Naive thymus-derived CD4-positive, alpha-beta T cell (primary cell): ENCODE measurements around the gene KIF18B. TPM values are rescaled to one million over a fixed set of nuclear protein-coding genes. Genes with fewer than 3 reads are reported as not detected.

Experiments used
- ATAC-seq: fragments of 150-1000 bp; cut with Tn5 transposase; 2 replicates; pipeline ENCODE4 v1.10.0; 2021; ENCODE audit warnings: mild to moderate bottlenecking, moderate library complexity
- CTCF ChIA-PET: fragments of 350-600 bp; sonication (Branson Sonifier 250); formaldehyde crosslinking; loops from one replicate; lab custom pipeline; 2021; ENCODE audit warnings: antibody characterized with exemption; lab: Charles Lee
- POLR2A ChIA-PET: fragments of 350-600 bp; sonication (Branson Sonifier 250); formaldehyde crosslinking; loops from one replicate; lab custom pipeline; 2021; ENCODE audit warnings: antibody characterized with exemption, inconsistent platforms; lab: Charles Lee
- DNase-seq, 9 donors: peaks; one replicate each; pipeline versions ENCODE4 v3.0.0 to v3.0.0-alpha.2; 2020 to 2022; ENCODE audit warnings: mixed read lengths in 1 of 9
- H3K27ac ChIP-seq: one replicate; pipeline ENCODE4 v1.7.0; 2013; ENCODE audit warnings: mild to moderate bottlenecking, low read depth, low read length, moderate library complexity
- H3K27me3 ChIP-seq, 2 donors: one replicate each; pipeline ENCODE4 v1.7.0; 2013; ENCODE audit warnings: low read length in 2 of 2, mild to moderate bottlenecking in 2 of 2, moderate library complexity in 2 of 2; ENCODE audit not compliant: control insufficient read depth in 2 of 2, insufficient read depth in 2 of 2
- H3K36me3 ChIP-seq, 3 experiments: 1 replicate in 2 of 3; 2 replicates in 1 of 3; pipeline ENCODE4 v1.7.0; 2013; ENCODE audit warnings: low read length in 3 of 3, mild to moderate bottlenecking in 3 of 3, moderate library complexity in 1 of 3; ENCODE audit not compliant: insufficient read depth in 3 of 3, control insufficient read depth in 2 of 3
- H3K4me1 ChIP-seq, 2 donors: one replicate each; pipeline ENCODE4 v1.7.0; 2013; ENCODE audit warnings: low read length in 2 of 2, mild to moderate bottlenecking in 2 of 2, moderate library complexity in 1 of 2; ENCODE audit not compliant: control insufficient read depth in 2 of 2, insufficient read depth in 2 of 2
- H3K4me3 ChIP-seq: 2 replicates; pipeline ENCODE4 v1.7.0; 2013; ENCODE audit warnings: mild to moderate bottlenecking, low read length
- H3K9me3 ChIP-seq, 3 experiments: 1 replicate in 2 of 3; 2 replicates in 1 of 3; pipeline ENCODE4 v1.7.0; 2013; ENCODE audit warnings: low read length in 3 of 3; ENCODE audit not compliant: control insufficient read depth in 2 of 3
- H3K27ac Mint-ChIP-seq, 9 donors: one replicate each; pipeline ENCODE4 v1.8.0; 2020 to 2022; ENCODE audit warnings: mixed read lengths in 9 of 9, mild to moderate bottlenecking in 8 of 9, moderate library complexity in 5 of 9, inconsistent platforms in 2 of 9
- H3K27me3 Mint-ChIP-seq, 5 donors: one replicate each; pipeline ENCODE4 v1.8.0; 2021 to 2022; ENCODE audit warnings: mixed read lengths in 5 of 5, mild to moderate bottlenecking in 1 of 5
- H3K36me3 Mint-ChIP-seq, 5 donors: one replicate each; pipeline ENCODE4 v1.8.0; 2020 to 2022; ENCODE audit warnings: mixed read lengths in 5 of 5, mild to moderate bottlenecking in 3 of 5, inconsistent platforms in 1 of 5
- H3K4me1 Mint-ChIP-seq, 7 donors: one replicate each; pipeline ENCODE4 v1.8.0; 2020 to 2022; ENCODE audit warnings: mixed read lengths in 7 of 7, mild to moderate bottlenecking in 3 of 7, inconsistent platforms in 1 of 7
- H3K4me3 Mint-ChIP-seq, 10 donors: one replicate each; pipeline ENCODE4 v1.8.0; 2020 to 2022; ENCODE audit warnings: mild to moderate bottlenecking in 10 of 10, mixed read lengths in 10 of 10, moderate library complexity in 6 of 10, inconsistent platforms in 2 of 10
- H3K9me3 Mint-ChIP-seq, 11 donors: one replicate each; pipeline ENCODE4 v1.8.0; 2020 to 2022; ENCODE audit warnings: mixed read lengths in 11 of 11, mild to moderate bottlenecking in 4 of 11, inconsistent platforms in 1 of 11, moderate library complexity in 1 of 11
- intact Hi-C, 2 donors: fragments of 100-400 bp; cut with micrococcal nuclease; formaldehyde crosslinking; loops; one replicate each; pipeline ENCODE4 v1.15.1; 2023
- polyA plus RNA-seq, 2 donors: library from polyadenylated mRNA; unstranded; fragments of 300-500 nt; fragmentation: Illumina TruSeq; gene quantifications; one replicate each; pipeline ENCODE4 v1.2.3, GENCODE V29; 2021
- total RNA-seq, 6 experiments: library from RNA in 5 of 6; stranded (reverse) in 5 of 6; gene quantifications; 1 replicate in 5 of 6; 2 replicates in 1 of 6; pipeline ENCODE4 v1.2.3 and lab custom pipeline; 2021 to 2026

The KIF18B gene
- total and polyA plus RNA-seq, 7 experiments from 2014 or later, result 0.17 to 57.2 TPM; not detected in 5

- Histone ChIP-seq H3K27me3 (no peaks in the 10 kb centered on the region), H3K4me1 (no peaks in the 10 kb centered on the region), H3K36me3 (no peaks in the 10 kb centered on the region), H3K9me3 (no peaks in the 10 kb centered on the region), H3K4me3 (no peak overlapping the region), H3K27ac (no peak overlapping the region)
- Mint-ChIP-seq H3K27ac (no peak overlapping the region), H3K4me3 (no peak overlapping the region), H3K9me3 (no peaks in the 10 kb centered on the region), H3K36me3 (peaks cover 0 to 5% (median 0%) of the 10 kb centered on the region in 5 donors), H3K4me1 (no peaks in the 10 kb centered on the region), H3K27me3 (peaks cover 0 to 44% (median 19%) of the 10 kb centered on the region in 5 donors)
- no peak for DNase-seq
- ChIA-PET POLR2A (no interaction called here), CTCF (interaction anchor here (0.5 to 2.6 kb wide), 4 partner anchors 97 to 230 kb away, joined by 3 to 12 read pairs (median 3); no protein-coding TSS in a partner anchor)
- intact Hi-C loops, result no loop called here
- ATAC-seq, result no peak
Observed at GRCh38 chr17:44921122-44921882, 26.3 kb downstream of the KIF18B start.

- Mint-ChIP-seq H3K36me3 (peaks cover 0 to 3% (median 0%) of the 10 kb centered on the region in 5 donors), H3K27me3 (peaks cover 0 to 44% (median 19%) of the 10 kb centered on the region in 5 donors), H3K27ac (no peak overlapping the region), H3K4me3 (no peak overlapping the region), H3K9me3 (no peaks in the 10 kb centered on the region), H3K4me1 (no peaks in the 10 kb centered on the region)
- POLR2A ChIA-PET, result no interaction called here
- intact Hi-C loops, result loop anchor here (1.0 kb wide), 3 partner anchors 101 to 179 kb away; no protein-coding TSS in a partner anchor
- H3K4me3 ChIP-seq, result no peak overlapping the region
- H3K4me1 ChIP-seq, result no peaks in the 10 kb centered on the region
- H3K27me3 ChIP-seq, result no peaks in the 10 kb centered on the region
- no peak for DNase-seq
- no peak for ATAC-seq
- no peak overlapping the region for H3K27ac ChIP-seq
- H3K36me3 ChIP-seq, result no peaks in the 10 kb centered on the region
- CTCF ChIA-PET, result interaction anchor here (0.5 to 2.6 kb wide), 10 partner anchors 10 to 231 kb away, joined by 3 to 19 read pairs (median 4); no protein-coding TSS in a partner anchor
- no peaks in the 10 kb centered on the region for H3K9me3 ChIP-seq
Observed at GRCh38 chr17:44920565-44920940, 27.0 kb downstream of the KIF18B start.

GRCh38 chr17:44919885-44920564 is 27.5 kb downstream of the KIF18B start:
- intact Hi-C loops, result loop anchor here (1.0 kb wide), 3 partner anchors 101 to 179 kb away; no protein-coding TSS in a partner anchor
- no peaks in the 10 kb centered on the region for H3K4me1 ChIP-seq
- ATAC-seq (peak; percentile 92), DNase-seq (peak in 8 of 9 donors; percentile 20 to 65 (median 50))
- Mint-ChIP-seq H3K27me3 (peaks cover 0 to 44% (median 19%) of the 10 kb centered on the region in 5 donors), H3K4me1 (no peaks in the 10 kb centered on the region), H3K27ac (no peak overlapping the region), H3K4me3 (no peak overlapping the region), H3K36me3 (peaks cover 0 to 2% (median 0%) of the 10 kb centered on the region in 5 donors), H3K9me3 (no peaks in the 10 kb centered on the region)
- no peaks in the 10 kb centered on the region for H3K27me3 ChIP-seq
- H3K4me3 ChIP-seq, result no peak overlapping the region
- no peak overlapping the region for H3K27ac ChIP-seq
- ChIA-PET CTCF (interaction anchor here (0.6 to 2.6 kb wide), 9 partner anchors 10 to 214 kb away, joined by 3 to 19 read pairs (median 5); no protein-coding TSS in a partner anchor), POLR2A (no interaction called here)
- H3K36me3 ChIP-seq, result no peaks in the 10 kb centered on the region
- H3K9me3 ChIP-seq, result no peaks in the 10 kb centered on the region

- POLR2A ChIA-PET, result no interaction called here
- H3K4me3 Mint-ChIP-seq, result no peak overlapping the region
Observed at GRCh38 chr17:44919411-44919810, 28.2 kb downstream of the KIF18B start.

GRCh38 chr17:44918006-44918405 is 29.6 kb downstream of the KIF18B start:
- intact Hi-C loops, result no loop called here
- CTCF ChIA-PET, result interaction anchor here (1.3 to 1.9 kb wide), 2 partner anchors 100 to 181 kb away, joined by 3 to 11 read pairs; no protein-coding TSS in a partner anchor
- POLR2A ChIA-PET, result no interaction called here
- ATAC-seq (no peak), DNase-seq (no peak)
- Mint-ChIP-seq H3K4me3 (no peak overlapping the region), H3K4me1 (peaks cover 0 to 6% (median 4%) of the 10 kb centered on the region in 7 donors), H3K9me3 (no peaks in the 10 kb centered on the region), H3K27me3 (peaks cover 5 to 59% (median 27%) of the 10 kb centered on the region in 5 donors), H3K36me3 (no peaks in the 10 kb centered on the region), H3K27ac (no peak overlapping the region)
- Histone ChIP-seq H3K4me1 (no peaks in the 10 kb centered on the region), H3K9me3 (no peaks in the 10 kb centered on the region), H3K27ac (no peak overlapping the region), H3K27me3 (no peaks in the 10 kb centered on the region), H3K36me3 (no peaks in the 10 kb centered on the region), H3K4me3 (no peak overlapping the region)

More at GRCh38 chr17:44919411-44919810, 28.2 kb downstream of the KIF18B start:
- intact Hi-C loops, result no loop called here
- DNase-seq (no peak), ATAC-seq (no peak)
- Histone ChIP-seq H3K36me3 (no peaks in the 10 kb centered on the region), H3K4me3 (no peak overlapping the region), H3K27me3 (no peaks in the 10 kb centered on the region), H3K4me1 (no peaks in the 10 kb centered on the region), H3K27ac (no peak overlapping the region), H3K9me3 (no peaks in the 10 kb centered on the region)
- H3K4me1 Mint-ChIP-seq, result no peaks in the 10 kb centered on the region
- H3K36me3 Mint-ChIP-seq, result no peaks in the 10 kb centered on the region
- CTCF ChIA-PET, result interaction anchor here (1.1 to 2.6 kb wide), 3 partner anchors 101 to 180 kb away, joined by 5 to 19 read pairs (median 12); no protein-coding TSS in a partner anchor
- H3K27ac Mint-ChIP-seq, result no peak overlapping the region
- H3K27me3 Mint-ChIP-seq, result peaks cover 0 to 47% (median 19%) of the 10 kb centered on the region in 5 donors
- H3K9me3 Mint-ChIP-seq, result no peaks in the 10 kb centered on the region

GRCh38 chr17:44917456-44917855 is 30.1 kb downstream of the KIF18B start:
- H3K36me3 ChIP-seq, result no peaks in the 10 kb centered on the region
- no peaks in the 10 kb centered on the region for H3K9me3 Mint-ChIP-seq
- ChIA-PET POLR2A (no interaction called here), CTCF (interaction anchor here (1.3 to 1.9 kb wide), 2 partner anchors 101 to 182 kb away, joined by 3 to 11 read pairs; no protein-coding TSS in a partner anchor)
- no peaks in the 10 kb centered on the region for H3K9me3 ChIP-seq
- H3K27ac ChIP-seq, result no peak overlapping the region
- peaks cover 2 to 8% (median 4%) of the 10 kb centered on the region in 7 donors for H3K4me1 Mint-ChIP-seq
- intact Hi-C loops, result no loop called here
- H3K27me3 ChIP-seq, result no peaks in the 10 kb centered on the region
- H3K27me3 Mint-ChIP-seq, result peaks cover 9 to 59% (median 26%) of the 10 kb centered on the region in 5 donors
- H3K4me3 ChIP-seq, result no peak overlapping the region
- no peaks in the 10 kb centered on the region for H3K4me1 ChIP-seq
- no peak for DNase-seq
- peak overlapping the region in 2 of 9 donors; percentile 8 to 14 for H3K27ac Mint-ChIP-seq
- H3K36me3 Mint-ChIP-seq, result no peaks in the 10 kb centered on the region
- no peak overlapping the region for H3K4me3 Mint-ChIP-seq
- no peak for ATAC-seq
